GM19328 (cell line): ENCODE measurements around the gene LRWD1.
"Not testable (repeated sequence)": the region's sequence is repeated elsewhere in the genome, so short reads cannot be mapped to it uniquely, and the experiment has no call there.

Experiments
- ATAC-seq: cut with Tn5 transposase; IDR thresholded peaks from one replicate; pipeline ENCODE4 v1.9.1; 2021; ENCODE audit warnings: mild to moderate bottlenecking, moderate library complexity; ENCODE audit not compliant: unreplicated experiment

Gene LRWD1

DNA sequence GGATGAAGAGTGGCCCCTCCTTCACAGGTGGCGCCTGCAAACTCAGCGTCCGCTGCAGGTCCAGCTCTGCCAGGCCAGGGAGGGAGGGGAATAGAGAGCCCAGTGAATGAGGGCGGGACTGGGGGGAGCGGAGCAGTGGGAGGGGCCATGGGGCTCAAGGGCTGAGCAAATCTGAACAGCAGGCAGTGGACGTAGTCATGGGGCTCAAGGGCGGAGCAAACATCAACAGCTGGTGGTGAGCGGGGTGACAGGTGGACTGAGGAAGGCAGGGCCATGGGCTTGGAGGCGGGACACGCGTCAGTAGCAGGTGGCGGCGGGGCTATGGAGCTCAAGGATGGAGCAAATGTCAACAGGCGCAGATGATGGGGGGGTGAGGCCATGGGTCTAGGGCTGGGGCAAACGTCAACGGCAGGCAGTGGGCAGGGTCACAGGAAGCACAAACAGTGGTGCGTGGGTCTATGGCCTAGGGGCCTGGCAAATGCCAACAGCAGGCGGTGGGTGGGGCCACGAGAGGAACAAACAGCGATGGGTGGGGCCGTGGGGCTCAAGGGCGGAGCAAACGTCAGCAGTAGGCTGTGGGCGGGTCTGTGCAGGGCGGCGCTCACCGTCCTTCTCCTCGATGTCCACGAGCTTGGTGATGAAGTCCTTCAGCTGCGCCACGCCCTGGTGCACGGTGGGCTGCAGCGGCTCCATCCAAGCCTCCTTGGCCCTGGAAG is 28.6 kb downstream of the LRWD1 start:
- not testable (repeated sequence) for ATAC-seq

- ATAC-seq = not testable (repeated sequence)
Observed at GRCh38 chr7:102494026-102494425, 29.2 kb downstream of the LRWD1 start.

DNA sequence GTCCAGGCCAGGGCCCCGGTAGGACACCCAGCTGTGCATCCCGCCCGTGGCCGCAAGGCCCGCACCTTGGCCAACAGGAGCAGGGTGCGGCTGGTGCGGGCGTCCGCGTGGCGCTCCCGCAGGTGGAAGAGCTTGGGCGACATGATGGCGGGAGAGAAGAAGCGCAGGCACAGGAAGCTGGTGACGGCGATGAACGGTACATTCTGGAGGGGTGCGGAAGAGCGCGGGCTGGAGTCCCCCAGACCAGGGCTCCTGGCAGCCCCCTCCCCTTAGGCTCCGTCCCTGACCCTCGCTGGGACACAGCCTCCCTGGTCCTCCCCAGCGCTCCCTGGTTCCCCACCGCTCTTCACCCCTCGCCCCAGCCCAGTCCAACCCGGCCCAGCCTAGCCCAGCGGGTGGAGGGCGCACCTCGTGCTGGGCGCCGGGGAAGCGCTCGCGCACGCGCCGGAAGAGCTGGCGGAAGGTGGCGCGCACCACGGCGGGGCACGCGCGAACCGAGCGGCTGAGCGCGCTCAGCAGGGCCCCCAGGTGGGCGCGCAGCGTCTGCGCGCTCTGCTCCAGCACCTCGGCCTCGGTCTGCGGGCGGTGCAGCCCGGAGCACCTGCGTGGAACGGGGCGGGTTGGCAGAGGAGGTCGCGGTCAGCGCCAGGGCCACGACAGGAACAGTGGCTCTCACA is 29.8 kb downstream of the LRWD1 start:
- peak; percentile 64 for ATAC-seq

DNA sequence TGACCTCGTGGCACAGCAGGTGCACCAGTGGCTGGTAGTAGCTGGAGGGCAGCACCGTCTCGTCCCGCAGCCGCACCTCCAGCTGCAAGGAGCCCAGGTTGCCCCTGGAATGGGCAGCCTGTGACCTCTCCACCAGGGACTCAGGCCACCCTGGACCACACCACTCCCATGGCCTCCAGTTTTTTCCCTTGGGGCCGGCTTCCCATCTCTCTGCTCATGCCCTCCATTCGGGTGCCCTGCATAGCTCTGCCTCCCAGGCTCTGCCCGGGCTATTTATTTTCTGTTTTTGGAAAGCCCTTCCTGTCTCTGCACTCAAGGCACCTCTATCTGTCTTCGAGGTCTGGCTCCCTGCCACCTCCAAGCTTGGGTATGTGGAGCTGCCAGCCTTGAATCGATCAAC is 32.1 kb downstream of the LRWD1 start:
- not testable (repeated sequence) for ATAC-seq

DNA sequence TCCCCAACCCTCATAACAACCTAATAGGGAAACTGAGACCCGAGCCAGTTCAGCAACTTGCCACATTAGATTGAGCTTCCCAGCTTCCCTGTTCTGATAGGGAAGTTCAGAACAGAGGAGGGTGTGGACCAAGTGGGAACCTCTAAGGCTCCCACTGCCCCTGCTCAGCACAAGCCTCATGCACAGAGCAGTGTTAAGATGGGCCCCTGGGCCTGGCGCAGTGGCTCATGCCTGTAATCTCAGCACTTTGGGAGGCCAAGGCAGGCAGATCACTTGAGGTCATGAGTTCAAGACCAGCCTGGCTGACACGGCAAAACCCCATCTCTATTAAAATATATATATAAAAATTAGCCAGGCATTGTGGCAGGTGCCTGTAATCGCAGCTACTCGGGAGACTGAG is 32.5 kb downstream of the LRWD1 start:
- ATAC-seq = not testable (repeated sequence)

DNA sequence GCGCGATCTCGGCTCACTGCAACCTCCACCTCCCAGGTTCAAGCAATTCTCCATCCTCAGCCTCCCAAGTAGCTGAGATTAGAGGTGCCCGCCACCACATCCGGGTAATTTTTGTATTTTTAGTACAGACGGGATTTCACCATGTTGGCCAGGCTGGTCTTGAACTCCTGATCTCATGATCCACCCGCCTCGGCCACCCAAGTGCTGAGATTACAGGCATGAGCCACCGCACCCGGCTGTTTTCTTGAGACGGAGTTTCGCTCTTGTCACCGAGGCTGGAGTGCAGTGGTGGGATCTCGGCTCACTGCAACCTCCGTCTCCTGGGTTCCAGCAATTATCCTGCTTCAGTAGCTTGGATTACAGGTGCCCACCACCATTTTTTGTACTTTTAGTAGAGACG is 33.5 kb downstream of the LRWD1 start:
- not testable (repeated sequence) for ATAC-seq

DNA sequence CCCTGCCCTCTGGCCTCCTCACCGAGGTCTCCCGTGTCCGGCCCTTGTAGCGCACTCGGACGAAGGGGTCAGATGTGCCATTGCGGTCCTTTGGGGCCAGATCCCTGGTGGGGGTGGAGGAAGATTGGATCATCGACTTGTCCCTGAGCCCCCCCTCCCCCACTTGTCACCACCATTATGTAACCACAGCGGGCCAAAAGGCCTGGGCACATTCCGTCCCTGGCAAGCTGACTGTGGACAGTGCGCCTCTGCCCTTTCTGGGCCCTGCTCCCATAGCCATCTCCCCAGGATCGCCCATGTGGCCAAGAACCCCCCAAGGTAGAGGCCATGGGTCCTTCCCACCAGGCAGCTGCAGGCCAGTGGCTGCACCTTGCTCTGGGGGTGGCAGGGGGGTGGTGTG is 38.4 kb downstream of the LRWD1 start:
- ATAC-seq = not testable (repeated sequence)

DNA sequence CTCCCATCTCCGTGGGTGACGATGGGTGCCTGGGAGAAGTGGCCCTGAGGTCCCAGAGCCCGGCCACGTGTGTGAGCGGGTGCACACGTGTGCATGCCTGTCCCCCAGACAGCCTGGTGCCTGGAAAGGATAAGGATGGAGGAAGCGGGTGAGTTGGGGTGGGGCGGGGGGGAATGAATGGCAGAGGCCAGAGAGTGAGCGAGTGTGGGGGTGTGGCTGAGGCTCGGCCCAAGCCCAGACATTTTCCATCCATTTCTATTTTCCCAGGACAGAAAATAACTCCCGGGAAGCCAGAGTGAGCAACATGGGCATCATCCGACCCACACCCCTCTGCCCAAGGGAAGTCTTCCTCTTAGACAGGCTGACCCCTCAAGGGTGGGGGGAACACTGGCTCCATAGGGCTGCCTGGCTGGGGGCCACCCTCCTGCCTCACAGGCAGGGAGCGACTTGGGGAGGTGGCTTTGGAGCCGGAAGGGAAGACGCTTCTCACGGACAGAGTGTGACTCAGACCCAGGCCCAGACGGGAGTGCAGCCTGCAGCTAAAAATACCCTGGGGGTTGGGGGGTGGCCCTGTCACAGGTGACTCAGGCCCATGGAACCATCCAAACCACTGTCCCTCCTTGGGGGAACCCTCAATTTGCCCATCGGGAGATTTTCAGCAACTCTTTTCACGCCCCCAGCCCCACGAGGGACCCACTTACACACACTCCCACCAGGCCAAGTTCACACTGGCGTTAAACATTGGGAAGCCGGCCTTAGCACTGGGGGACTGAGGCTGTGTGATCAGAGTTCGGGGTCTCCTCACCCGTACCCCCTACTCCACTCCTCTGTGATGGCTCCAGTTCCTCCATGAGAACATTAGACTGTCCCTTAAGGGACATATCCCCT is 40.8 kb downstream of the LRWD1 start:
- ATAC-seq = not testable (repeated sequence)

- ATAC-seq = not testable (repeated sequence)
Observed at GRCh38 chr7:102507410-102508088, 42.8 kb downstream of the LRWD1 start.

DNA sequence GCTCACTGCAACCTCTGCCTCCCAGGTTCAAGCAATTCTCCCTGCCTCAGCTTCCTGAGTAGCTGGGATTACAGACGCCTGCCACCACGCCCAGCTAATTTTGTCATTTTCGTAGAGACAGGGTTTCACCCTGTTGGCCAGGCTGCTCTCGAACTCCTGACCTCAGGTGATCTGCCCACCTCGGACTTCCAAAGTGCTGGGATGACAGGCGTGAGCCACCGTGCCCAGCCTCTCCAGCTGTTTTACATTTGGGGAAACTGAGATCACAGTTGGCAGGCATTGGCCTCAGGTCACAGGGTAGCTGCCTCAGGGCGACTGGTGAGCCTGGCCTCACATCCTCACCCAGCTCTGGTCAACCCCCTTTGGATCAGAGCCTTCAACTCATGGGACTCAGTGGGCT is 45.8 kb downstream of the LRWD1 start:
- ATAC-seq = not testable (repeated sequence)

DNA sequence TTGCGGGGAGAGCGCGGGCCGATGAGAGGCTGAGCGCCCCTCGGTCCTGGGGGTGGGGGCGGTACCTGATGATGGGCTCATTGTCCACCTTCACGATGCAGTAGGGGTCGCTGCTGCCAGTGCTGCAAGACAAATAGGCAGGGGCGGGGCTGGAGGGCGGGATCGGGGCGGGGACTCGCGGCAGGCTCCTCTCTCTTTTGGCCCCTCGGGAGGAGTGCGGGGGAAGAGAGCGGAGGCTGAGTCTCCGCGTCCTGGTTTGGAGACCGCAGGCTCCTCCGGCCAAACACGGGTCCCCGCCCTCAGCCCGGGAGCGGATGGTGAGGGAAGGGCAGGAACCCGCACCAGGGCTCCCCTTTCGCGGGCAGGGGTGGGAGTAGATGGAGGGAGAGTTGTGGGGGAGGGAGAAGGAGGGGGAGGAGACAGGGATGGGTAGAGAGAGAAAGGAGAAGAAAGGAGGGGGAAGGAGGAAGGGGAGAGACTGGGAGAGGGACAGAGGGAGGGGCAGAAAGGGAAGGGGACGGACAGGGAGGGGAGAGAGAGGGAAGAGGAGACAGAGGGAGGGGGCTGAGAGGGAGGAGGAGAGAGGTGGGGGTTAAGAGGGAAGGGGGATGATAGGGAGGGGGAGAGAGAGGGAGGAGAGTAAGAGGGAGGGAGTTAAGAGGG is 47.2 kb downstream of the LRWD1 start:
- peak; percentile 31 for ATAC-seq

GRCh38 chr7:102512642-102513221 is 47.9 kb downstream of the LRWD1 start:
- not testable (repeated sequence) for ATAC-seq

DNA sequence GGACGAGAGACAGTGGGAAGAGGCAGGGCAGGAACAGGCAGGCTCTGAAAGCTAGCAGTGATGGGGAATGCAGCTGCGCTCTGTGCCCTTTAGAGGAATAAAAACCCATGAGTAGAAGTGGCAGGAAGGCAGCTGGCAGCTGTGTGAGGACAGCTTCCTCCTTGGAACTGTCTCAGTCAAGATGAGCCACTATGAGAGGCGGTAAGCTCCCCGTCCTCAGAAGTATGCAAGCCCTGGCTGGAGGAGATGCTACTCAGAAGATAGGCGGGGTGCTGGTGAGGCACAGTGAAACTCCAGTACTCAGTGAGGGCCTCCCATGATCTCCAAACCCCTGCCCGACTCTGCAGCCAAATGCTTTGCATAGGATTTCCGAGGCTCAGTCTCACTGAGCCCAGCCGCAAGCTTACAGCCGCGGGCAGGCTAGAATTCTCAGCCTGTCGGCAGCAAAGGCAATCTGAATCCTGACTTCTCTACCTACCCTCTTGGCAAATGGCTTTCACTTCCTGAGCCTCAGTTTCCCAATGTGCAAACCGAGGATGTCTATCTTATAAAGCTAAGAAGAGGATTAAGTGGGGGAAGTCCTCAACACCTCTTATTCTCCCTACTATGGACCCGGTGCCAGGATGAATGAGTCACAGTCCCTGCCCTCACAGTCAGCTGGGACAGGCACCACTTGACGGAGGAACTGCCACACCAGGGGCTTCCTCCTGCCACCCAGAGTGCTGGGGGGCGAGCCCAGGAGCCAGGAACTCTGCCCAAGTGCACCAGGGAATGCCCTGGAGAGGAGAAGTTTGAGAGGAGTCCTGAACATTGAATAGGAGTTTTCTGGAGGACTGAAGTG is 50.3 kb downstream of the LRWD1 start:
- peak; percentile 64 for ATAC-seq

- ATAC-seq = not testable (repeated sequence)
Observed at GRCh38 chr7:102515889-102516288, 51.1 kb downstream of the LRWD1 start.

- ATAC-seq = not testable (repeated sequence)
Observed at GRCh38 chr7:102516951-102517350, 52.2 kb downstream of the LRWD1 start.

DNA sequence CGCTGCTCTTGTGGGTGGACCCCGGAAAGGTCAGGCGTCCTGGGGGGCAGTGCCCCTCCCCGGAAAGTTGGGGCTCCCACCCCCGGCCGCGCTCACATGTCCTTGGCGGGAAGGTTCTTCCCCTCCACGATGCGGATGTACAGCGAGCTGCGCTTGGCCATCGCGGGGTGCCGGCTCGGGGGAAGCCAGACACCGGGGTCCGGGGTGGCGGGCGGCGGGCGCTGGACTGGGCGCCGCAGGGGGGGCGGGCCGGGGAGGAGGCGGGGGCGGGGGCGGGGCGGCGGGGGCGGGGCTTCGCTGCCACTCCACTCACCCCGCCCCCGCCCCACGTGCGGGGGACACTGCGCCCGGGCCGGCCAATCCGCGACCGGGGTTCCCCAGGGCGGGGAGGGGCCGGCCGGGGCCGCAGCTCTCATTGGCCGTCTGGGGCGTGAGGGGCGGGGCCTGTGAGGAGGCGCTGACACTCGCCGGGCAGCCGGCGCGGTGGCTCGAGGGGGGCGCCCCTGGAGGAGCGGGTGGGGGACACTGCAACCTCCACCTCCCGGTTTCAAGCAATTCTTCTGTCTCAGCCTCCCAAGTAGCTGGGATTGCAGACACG is 52.9 kb downstream of the LRWD1 start, which contains the start of gene RASA4B:
Gene RASA4B, minus strand, starts transcription at position 228 of the 598 bp plus-strand sequence. Its CDS starts 67 bp downstream, at position 161.
- peak; percentile 72 for ATAC-seq

DNA sequence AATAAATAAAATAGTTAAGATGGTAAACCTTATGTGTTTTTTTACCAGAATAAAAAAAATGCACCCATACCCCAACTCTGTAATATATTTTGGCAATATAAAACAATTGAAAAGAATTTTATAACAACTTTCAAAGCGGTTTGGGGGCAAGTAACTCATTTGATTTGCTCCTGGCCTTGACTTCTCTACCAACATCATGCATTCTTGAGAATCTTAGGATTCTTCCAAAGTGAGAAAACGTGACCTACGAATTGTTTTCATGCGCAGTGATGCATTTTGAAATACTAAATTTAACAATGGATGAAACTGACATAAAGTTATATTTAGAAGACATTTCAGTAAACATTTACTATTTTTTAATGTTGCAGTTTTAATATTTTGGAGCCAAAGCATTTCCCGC is 56.0 kb downstream of the LRWD1 start:
- not testable (repeated sequence) for ATAC-seq
